NCI-H187 treated with DMSO at 0.1 percent for 48 hours (cell line): Measurements from ENCODE around the gene ITFG1.
"Not testable (repeated sequence)": the region's sequence is repeated elsewhere in the genome, so short reads cannot be mapped to it uniquely, and the experiment has no call there.

Experiments used
- DNase-seq: peaks from one replicate; lab custom pipeline; 2025; lab: John Stamatoyannopoulos, UW

Gene ITFG1

GRCh38 chr16:47413041-47413440, 47.8 kb downstream of the ITFG1 start:
- DNase-seq, result no peak

- DNase-seq, result no peak
Measured at GRCh38 chr16:47408491-47408890, 52.4 kb downstream of the ITFG1 start.

GRCh38 chr16:47395733-47396498, 64.9 kb downstream of the ITFG1 start:
- no peak for DNase-seq

DNA sequence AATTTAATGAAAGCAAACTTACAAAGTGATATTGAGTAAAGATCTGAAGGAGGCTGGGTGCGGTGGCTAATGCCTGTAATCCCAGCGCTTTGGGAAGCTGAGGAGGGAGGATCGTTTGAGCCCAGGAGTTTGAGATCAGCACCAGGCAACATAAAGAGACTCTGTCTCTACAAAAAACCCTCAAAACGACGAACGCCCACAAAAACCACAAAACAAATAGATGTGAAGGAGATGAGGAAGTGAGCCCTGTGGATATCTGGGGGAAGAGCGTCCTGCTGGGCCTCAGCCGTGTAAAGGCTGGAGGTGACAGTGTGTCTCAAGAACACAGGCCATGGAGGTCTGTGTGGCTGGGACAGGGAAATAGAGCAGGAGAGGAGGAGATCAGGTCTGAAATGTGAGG, 68.8 kb downstream of the ITFG1 start:
- DNase-seq, result no peak

GRCh38 chr16:47388705-47389104, 72.2 kb downstream of the ITFG1 start:
- no peak for DNase-seq

- DNase-seq, result no peak
Measured at GRCh38 chr16:47387026-47387734, 73.7 kb downstream of the ITFG1 start.

GRCh38 chr16:47386201-47386718, 74.6 kb downstream of the ITFG1 start:
- DNase-seq, result no peak

DNA sequence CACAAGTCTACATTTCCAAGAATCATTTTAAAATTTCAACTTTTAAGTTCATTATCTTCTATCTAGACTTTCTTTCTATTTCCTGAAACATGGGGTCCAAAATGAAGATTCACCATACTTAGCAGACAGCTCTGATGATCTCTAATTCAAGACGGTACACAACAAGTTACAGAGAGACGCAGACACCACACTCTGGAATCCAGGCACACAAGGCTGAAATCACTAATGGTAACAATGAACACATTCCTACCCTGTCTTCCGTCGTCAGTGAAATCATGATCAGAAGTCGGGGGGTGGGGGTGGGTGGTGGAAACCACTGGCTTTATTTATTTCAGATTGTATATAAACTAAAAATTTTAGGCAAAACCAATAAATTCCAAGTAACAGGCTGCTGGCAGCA, 78.5 kb downstream of the ITFG1 start:
- DNase-seq, result no peak

GRCh38 chr16:47377154-47377553, 83.7 kb downstream of the ITFG1 start:
- DNase-seq, result no peak

GRCh38 chr16:47375423-47375822, 85.4 kb downstream of the ITFG1 start:
- no peak for DNase-seq

DNA sequence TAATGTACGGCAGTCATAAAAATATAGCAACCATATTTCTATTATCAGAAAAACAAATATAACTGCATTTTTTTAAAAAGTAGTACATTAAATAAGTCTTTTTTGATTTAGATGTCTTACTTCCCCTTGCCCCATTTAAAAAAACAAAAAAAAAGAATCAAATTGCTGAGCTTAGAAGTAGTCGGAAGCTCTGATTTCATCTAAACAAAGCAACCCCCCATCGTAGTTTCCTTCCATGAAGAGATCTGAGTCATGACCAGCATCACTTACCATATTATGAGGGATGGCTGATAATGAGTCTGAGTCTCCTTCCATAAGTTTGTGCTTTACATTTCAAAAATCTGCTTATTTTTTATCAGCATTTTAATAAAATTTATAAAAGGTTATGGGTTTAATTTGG, 86.2 kb downstream of the ITFG1 start:
- DNase-seq, result no peak

- DNase-seq, result no peak
Measured at GRCh38 chr16:47371271-47372014, 89.4 kb downstream of the ITFG1 start.

DNA sequence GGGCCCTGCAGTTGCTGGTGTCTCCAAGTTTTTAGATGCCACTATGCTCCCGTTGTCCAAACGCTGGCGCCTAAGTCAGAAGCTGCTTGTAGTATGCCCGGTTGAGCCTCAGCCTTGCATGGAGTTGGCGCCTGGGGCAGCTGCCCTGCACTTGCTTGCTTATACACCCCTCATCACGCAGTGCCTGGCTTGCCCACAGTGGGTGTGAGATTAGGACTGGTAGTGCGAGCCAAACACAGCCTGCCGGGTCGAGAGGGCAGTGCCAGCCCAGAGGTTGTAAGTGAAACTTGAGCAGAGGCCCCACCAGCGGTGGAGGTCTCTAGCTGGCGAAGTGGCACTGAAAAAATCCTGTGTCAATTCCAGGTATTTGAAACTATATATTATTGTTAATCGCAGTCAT, 90.3 kb downstream of the ITFG1 start:
- no peak for DNase-seq

- no peak for DNase-seq
Measured at GRCh38 chr16:47366228-47366627, 94.6 kb downstream of the ITFG1 start.

DNA sequence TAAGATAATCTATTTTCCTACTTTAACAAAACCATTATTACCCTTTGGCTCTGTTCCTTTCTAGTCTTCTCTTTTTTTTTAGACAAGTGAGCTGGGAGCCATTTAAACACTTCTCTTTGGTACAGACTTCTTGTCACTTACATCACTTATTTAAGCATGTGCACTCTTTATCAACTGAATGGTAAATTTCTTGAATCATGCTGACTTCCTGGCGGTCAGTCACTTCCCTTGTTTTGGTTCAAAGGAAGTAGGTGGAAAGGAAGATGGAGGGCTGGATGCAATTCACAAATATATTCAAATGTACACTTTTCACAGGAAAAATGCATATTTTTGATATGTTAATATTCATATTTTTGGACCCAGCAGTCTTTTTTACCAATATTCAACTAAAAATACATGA, 97.1 kb downstream of the ITFG1 start:
- DNase-seq, result no peak

DNA sequence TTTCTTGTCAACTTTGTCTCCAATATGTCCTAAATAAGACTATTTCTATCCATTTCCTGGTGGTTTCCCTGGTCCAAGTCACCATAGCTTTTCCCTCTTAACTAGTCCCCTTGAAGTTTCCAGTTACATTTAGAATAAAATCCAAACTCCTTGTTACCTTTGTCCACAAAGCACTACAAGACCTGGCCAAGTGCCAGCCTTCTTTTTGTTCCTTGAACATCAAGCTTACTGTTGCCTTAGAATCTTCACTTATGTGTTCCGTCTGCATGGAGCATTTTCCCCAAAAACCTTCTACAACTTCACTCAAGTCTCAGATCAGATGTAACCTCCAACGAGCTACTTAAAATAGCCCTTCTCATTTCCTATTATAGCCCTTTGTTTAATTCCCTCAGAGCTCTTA, 101.4 kb downstream of the ITFG1 start:
- DNase-seq, result no peak

DNA sequence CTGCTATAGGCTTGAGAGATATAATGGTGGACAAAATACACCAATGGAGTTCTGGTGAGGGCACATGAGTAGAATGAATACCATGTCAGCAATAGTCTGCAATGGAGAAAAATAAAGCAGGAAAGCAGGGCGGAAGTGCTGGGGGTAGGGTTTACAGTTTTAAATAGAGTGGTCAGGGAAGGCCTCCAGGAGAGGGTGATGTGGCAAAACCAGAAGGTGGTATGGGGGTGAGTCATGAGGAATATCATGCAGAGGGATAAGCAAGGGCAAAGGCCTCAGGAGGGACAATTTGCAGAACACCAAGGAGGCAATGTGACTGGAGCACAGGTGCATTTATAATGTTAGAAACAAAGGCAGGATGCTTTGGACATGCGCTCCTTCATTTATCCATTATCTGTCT, 102.0 kb downstream of the ITFG1 start:
- no peak for DNase-seq

DNA sequence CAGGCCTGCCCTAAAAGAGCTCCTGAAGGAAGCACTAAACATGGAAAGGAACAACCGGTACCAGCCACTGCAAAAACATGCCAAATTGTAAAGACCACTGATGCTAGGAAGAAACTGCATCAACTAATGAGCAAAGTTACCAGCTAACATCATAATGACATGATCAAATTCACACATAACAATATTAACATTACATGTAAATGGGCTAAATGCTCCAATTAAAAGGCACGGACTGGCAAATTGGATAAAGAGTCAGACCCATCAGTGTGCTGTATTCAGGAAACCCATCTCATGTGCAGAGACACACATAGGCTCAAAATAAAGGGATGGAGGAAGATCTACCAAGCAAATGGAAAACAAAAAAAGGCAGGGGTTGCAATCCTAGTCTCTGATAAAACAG, 111.8 kb downstream of the ITFG1 start:
- not testable (repeated sequence) for DNase-seq

- DNase-seq, result not testable (repeated sequence)
Measured at GRCh38 chr16:47347021-47347696, 113.7 kb downstream of the ITFG1 start.

GRCh38 chr16:47342055-47342454, 118.8 kb downstream of the ITFG1 start:
- DNase-seq, result no peak

DNA sequence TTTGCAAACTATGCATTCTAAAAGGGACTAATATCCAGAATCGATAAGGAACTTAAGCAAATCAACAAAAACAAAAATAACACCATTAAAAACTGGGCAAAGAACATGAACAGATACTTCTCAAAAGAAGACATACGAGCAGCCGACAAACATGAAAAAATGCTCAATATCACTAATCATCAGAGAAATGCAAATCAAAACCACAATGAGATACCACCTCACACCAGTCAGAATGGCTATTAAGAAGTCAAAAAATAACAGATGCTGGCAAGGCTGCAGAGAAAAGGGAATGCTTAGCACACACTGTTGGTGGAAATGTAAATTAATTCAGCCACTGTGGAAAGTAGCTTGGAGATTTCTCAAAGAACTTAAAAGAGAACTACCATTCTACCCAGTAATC, 130.3 kb downstream of the ITFG1 start:
- not testable (repeated sequence) for DNase-seq

GRCh38 chr16:47324309-47324708, 136.6 kb downstream of the ITFG1 start:
- not testable (repeated sequence) for DNase-seq
